ENCODE results near the gene NAALADL2.

Gene NAALADL2

DNA sequence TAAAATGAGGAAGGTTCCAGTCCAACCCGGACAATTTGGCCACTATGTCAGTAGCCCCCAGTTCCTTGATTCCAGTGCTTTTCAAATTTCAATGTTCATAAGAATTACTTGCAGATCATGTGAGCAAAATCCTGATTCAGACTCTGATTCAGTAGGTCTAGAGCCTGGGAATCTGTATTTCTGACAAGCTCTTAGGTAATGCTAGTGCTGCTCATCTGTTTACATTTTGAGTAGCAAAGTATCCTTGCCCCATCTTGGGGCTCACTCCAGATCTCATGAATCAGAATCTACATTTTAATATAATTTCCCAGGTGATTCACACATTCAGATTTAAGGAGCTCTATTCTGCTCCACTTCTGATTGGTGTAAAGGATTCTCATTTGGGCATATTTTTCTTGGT is 142.0 kb downstream of the NAALADL2 start:
- no peak for DNase-seq

DNA sequence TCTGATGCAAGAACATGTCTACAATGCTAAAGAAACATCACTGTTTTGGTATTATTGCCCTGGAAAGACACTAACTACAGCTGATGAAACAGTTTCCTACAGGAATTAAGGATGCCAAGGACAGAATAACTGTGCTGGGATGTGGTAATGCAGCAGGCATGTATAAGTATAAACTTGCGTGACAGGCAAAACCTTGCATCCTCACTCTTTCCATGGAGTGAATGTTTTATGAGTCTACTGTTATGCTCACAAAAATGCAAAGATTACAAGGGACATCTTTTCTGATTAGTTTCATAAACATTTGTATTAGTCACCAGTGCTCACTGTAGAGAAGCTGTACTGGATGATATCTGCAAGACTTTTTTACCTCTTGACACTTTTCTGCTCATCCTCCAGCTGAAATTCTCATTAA is 143.6 kb downstream of the NAALADL2 start:
- no peak for DNase-seq

DNA sequence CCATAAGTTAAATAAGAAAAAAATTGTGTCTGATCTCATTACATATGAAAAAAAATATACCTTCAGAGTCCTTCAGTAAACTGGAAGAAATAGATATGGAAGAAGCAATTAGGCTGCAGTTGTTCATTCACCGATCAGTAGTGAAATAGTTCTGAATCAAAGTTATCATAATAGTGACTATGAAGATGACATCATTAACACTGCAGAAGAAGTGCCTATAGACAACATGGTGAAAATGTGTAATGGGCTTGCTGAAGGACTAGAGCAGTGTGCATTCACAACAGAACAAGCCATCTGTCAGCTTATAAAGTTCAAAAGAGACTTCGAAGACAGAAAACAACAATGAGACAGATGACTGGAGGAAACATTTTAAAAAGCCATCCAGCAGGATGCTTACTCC is 144.5 kb downstream of the NAALADL2 start:
- DNase-seq, result no peak

DNA sequence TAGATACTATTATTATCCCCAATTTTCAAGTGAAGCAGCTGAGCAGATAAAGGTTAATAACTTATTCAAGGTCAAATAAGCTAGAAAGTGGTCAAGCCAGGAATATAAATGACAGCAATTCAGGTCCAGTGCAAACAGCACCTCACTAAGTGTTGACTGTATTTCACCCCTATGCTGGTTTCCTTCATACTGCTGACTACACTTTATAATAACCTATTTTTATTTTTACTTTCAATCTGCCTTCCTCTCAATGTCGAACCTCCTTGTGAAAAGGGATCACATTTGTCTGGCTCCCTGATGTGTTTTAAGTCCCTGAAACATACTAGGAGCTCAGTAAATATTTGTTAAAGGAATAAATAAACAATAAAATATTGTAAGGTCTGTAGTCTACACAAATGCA is 146.1 kb downstream of the NAALADL2 start:
- no peak for DNase-seq

DNA sequence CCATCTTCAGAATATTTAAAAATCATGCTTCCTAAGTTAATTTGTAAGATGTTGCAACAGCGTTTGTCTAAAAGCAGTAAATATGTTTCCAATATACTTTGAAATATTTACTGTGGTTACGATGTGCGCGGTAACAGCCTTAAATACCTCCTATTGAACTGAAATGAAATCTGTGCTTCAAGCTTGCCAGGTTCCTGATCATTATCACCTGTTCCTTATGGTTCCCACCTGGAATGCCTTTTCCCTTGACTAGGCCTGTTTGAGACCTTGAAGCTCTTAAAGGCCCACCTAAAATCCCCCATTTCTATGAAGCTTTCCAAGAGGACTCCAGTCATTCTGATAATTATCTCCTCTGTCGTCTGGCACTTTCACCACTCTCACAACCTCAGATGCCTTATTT is 146.7 kb downstream of the NAALADL2 start:
- no peak for DNase-seq

DNA sequence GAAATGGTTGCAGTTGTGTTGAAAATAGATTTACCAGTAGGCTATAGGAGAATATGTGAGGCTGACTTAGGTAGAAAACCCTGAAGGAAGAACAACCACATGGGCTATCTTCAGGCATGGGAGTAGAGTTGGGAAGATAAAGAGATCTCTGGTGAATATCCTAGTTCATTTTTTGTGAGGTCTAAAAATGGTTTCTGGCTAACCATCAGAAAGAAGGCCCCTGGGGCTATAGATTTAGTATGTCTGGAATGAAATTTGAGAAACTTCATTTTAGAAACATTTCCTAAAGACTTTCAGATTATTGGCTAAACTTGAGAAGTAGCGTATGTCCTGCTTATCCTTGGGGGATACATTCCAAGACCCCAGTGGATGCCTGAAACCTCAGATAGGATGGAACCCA is 148.2 kb downstream of the NAALADL2 start:
- DNase-seq, result no peak

DNA sequence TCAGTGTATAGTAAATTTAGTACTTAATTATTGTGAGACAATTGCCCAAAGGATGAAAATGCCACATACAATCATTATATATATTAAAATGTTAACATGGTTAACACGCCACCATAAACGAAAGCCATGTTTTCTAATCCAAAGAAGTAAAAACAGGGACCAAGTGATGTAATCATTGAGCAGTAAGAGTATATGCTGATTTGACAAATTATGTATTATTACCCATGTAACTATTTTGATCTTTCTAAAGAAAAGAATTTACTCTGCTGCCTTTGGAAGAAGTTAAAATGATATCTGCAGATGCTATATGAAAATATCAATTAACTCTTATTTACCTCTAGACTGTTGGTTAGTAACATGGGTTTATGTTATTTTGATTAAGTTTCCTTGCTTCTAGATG is 150.2 kb downstream of the NAALADL2 start:
- no peak for DNase-seq

DNA sequence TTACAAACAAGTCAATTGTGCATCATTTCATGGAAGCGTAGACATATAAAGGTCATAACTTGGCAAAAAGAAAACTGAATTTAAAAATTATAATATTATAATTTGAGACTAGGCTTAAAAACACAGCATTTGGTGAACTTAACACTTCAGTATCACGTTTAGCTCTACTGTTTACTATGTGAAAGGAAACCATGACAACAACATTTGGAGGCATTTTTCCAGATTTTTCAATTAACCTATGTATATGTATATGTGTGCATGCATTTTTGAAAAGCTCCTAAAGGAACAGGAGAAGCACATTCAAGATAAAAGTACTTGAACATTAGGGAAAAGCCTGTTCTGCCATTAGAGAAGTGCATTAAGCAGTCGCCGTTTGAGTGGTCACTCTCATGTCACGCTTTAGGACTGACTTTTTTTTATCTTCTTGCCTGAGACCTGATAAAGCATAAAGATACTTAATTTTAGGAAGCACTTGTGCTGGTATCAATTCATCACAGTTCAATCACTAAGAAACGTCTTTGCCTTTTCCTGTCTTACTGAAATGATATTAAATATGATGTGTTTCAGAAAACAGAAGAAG is 156.0 kb downstream of the NAALADL2 start:
- DNase-seq, result no peak

DNA sequence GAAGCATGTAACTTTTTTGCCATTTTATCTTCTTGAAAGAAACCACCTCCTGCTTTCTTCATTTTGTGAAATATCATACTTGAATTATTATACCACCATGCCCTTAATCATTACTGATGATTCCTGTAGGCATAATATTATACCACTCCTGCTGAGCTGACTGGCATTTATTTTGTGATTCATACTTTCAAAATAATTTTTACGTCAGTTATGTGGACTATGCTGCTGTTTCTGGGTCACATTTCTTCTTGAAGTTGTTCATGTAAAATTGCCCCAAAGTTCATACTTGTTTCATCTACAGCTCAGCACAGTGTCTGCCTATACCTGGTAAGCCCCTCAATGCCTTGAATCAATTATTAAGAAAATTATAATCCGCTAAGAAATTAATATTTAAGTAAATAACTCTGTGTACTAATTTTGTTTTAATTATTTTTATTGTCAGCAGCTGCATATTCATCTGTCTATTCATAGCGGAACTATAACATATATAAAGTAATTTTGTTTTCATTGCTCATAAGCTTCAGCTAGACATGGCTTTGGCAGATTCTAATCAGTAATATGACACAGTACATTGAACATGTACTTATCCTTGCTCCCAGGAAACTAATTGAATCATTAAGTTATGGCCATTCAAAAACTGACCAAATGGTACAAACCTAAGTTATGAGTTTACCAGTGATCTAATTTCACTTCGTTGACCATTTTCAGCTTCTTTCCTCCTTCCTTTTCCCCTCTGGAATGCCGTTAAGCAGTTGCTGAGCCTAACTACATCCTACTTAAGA is 160.0 kb downstream of the NAALADL2 start:
- DNase-seq, result no peak

DNA sequence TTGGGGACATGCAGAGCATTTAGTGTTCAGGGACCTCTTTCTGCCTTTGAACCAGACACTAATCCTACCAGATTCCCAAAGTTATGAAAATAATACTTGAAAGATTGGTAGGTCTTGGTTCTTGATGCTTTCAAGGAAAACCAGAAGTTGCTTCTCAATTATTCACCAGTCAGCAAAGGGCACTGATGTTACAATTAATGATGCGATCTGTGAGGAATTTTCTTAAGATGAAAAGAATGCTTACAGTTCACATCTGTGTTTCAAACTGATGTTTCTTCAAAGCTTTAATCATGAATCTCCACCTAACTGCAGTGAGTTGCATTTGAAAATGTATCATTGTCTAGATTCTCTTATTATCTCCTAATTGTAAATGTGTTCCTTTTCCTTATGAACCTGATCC is 161.0 kb downstream of the NAALADL2 start:
- DNase-seq, result no peak

DNA sequence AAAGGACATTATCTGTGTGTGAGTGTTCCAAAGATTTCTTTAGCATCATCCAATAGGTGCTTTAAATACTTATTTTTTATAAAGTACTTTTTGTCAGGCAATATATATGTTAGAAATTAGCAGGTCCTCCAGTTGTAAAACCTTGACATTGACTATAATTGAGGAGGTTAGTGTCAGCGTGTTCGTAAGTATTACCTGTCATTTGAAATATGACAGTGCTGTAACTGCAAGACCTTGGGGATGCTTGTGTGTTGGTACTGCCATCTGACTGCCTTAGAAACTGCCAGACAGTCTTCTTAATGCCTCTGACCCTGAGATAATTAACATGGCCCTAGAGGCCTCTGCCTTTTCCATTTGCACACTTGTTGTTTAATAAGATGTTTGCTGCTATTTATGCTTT is 170.7 kb downstream of the NAALADL2 start:
- DNase-seq, result no peak

DNA sequence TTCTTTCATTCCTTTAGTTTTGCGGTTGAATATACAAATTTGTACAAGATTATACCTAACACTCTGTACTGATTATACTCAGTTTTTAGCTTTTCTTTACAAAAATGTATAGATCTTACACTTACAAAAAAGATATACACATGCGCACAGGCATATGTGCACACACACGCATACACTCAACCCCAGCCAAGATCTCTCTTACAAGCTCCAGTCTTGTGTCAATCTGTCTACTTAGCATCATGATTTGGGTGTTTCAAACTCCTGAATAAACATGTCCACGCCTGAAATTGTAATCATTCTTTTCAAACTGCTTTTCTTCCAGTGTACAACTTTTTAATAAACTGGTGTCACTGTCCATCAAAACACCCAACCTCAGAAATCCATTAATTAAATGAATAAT is 180.7 kb downstream of the NAALADL2 start:
- no peak for DNase-seq

DNA sequence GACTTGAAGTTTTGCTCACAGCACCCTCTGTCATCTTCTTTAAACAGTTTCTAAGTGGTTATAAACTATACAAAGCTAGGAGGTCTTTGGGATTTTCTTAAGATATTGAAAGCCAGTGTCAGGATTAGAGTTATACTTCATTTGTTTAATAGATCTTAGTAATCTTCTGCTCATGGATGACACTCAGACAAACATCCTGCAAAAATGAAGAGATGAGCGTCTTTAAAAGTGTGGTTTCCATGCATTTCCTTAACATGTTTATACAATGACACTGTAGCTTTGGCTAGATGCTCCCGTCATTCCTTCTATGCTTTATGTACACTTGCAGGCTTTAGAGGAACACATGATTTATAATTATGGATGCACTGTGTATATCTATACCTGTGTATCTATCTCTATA is 182.2 kb downstream of the NAALADL2 start:
- no peak for DNase-seq

DNA sequence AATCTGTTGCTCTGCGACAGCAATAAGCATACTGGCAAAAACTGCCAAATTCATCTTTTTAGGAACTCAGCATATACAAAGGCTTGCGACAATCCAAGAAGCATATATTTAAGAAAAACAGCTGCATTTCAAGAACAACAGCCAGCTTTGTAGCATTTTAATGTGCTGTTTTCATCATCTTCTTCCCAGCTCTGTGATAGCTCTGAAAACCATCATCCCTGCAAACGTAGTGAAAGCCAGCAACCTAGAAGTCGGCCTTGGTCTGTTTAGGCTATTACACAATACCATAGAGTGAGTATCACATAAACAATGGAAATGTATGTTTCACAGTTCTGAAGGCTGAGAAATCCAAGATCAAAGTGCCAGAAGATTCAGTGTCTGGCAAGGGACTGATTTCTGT is 187.5 kb downstream of the NAALADL2 start:
- no peak for DNase-seq

DNA sequence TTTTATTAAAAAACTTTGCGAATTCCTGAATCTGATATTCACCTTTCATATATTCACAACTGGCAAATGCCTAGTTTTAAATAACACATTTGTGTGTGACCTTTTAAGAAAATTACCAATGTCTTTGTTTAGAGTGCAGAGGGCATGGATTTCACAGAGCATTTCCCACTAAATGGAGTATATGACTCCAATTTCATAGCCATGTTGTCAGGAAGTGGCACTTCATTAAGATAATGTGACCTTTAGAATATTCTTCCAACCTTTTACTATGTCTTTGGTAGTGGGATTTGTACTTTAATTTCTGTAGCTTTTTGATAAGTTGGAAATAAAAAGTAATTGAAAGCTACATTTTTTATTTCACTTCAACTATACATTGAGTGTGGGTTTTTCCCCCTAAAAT is 188.7 kb downstream of the NAALADL2 start:
- DNase-seq, result no peak

DNA sequence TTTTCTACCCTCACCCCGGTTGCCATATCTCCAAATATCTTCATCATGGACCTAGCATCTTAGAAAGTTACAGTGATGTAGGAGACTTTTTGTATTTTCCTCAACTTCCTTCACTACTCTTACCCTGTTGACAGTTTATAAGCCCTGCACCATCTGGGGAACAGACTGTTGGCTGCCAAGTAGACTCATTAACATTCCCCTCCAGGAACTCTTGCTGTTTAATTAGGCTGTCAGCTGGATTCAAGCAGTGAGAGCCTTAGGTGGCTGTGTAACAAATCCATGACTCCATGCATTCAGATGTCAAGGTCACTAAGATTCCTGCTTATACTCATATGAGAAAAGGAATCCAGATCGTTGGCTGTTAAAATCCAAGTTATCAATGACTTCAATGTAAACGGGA is 198.3 kb downstream of the NAALADL2 start:
- DNase-seq, result no peak

DNA sequence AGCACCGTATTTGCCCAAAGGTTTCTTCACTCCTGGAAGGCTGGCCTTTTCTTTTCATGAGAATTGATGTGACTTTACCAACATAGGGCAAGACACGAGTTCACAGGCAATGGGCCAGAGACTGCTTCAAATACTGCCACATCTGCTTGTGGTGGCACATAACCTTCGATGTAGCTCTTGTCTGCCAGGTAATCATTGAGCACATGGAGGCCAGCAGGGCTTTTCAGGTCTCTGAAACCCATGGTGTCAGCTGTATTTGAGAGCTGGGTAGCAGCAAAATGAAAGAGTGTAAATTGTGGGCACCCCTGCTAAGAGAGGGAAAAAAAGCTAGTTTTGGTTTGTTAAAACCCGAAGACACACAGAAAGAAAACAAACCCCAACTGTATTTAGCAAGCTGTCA is 200.7 kb downstream of the NAALADL2 start:
- DNase-seq, result no peak

DNA sequence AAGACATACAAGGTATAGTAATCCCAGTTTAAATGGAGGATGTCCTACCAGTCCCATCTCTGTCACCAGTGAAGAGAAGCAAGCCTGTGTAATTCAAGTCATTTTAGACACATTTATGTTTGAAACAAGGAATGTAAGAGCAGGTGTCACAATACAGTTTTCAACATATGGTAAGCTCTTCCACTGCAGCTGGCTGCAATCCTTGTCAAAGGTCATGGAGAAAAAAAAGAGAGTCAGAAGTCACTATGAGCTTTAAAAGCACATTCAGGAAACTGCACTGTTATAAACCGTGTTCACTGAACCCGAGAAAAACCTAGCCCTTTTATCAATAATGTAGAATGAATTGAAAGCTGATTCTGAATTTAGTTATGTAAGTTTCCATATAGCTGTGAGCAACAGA is 206.4 kb downstream of the NAALADL2 start:
- DNase-seq, result no peak

DNA sequence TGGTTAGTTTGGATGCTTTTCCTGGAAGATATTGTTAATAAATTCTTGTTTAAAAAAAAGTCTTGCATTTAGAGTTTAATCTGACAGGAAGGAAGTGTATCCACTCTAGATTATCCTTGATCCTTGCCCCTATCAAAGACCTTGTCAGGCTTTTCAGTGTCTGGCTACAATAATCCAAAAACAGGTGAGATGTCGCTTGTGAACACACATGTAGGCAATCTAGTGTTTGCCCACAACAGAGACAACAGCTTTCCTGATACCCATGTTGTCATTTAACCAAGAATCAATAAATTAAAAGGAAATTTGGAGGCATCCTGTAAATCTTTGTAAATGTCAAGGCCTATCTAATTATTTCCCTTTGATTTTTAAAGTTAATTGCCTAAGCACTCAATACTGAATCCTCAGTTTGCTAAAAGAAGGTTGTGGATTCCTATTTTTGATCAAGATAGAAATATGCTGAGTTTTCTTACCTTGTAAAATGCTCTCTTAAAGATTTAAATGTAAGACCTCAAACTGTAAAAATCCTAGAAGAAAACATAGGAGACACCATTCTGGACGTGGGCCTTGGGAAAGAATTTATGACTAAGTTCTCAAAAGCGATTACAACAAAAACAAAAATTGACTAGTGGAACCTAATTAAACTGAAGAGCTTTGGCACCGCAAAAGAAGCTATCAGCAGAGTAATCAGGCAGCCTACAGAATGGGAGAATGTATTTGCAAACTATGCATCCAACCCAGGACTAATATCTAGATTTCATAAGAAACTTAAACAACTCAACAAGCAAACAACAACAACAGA is 207.7 kb downstream of the NAALADL2 start:
- no peak for DNase-seq

DNA sequence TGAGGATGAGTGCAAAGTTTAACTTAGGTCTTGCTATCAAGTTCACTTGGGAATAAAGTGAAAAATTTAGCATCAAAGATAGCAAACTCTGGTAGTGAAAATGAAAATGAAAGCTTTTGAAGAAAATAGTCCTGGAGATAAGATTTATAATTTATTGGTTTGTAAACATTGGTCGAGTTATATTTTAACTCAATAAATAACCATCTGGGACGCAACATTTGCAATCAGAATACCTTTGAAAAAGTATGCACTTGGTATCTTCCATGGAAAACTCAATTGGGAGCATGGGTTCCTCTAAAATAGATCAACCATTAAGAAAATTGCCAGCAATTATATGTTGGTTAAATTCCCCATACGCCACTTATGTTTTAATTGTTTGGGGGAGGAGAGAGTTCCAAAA is 209.5 kb downstream of the NAALADL2 start:
- no peak for DNase-seq

DNA sequence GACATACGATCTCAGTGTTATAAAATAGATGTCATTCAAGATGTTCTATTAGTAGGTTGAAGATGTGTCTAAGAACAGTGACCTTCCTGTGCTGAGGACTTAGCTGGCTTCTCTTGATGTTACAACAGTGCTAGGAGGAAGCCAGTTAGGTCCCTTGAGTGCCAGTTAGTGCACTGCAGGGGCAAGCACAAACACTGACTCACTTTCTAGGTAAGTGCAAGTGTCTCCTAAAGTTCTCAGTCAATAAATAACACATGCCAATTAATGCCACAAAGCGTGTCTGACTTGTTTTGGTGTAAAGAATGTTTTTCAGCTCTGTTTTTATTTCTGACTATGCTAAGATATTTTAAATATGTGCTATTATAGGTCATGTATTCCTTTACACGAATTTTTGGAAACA is 211.8 kb downstream of the NAALADL2 start:
- no peak for DNase-seq

DNA sequence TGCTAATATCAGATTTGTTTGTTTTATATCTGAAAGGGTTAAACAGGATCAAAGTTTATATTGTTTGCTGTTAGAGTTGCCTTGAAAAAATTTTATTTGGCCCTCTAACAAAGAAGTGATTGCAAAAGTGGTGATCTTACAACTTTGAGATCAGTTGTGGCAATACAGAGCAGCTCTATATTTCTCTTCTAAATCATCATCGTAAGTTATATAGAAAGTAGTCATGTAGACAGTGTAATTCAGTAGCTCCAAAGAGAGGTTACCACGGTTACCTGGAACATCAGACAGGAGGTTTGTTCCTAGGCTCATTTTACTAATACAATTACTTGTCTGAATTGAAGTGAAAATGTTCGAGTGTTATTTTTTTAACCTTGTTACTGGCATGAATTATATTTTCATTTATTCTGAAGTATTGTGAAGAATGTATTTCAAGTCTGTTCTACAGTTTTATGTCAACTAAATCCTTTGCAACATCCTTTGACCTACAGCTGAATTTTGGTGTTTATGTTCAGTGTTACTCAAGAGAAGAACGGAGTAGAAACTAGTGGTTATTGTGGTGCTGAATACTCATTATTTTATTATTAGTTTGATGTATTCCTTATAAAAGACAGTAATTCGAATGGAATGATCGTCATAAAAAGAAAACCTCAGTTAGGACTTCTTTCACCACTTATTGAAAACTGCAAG is 214.2 kb downstream of the NAALADL2 start:
- no peak for DNase-seq

DNA sequence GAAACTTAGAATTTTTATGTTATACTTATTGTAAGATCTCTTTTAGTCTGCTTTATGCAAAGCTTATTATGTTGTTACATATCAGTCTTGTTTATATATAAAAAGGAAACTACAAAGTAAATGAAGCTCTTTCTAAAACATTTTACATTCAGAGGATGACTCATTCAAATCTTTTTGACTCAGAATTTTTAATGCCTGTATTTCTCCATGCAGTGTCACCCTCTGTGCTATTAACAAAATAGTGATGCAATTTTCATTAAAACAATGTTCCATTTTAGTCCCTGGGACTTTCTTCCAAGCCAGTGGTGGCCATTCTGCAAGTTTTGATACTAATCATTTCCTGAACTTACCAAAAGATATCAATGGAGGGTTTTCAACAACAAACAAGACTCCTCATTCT is 216.1 kb downstream of the NAALADL2 start:
- DNase-seq, result no peak

DNA sequence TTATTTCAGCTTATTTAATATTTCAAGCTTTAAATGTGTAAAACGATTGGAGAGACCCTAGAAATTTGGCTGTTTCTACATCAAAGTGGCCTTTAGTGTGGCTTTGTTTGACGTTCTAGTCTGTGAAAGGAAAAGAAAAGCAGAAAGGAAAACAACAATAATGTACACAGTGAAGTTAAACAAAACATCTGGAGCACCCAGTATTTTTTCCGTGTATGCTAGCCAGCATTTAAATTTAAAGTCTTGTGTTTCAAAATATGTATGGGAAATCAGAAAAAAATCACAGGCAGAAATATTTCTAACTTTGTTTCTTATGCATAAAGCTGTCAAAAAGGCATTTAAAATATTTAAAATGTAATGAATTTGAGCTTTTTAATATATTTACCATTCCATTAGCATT is 218.1 kb downstream of the NAALADL2 start:
- no peak for DNase-seq
